Keratinocyte (primary cell): Measurements from ENCODE around the gene SAMD10. TPM values are rescaled to one million over a fixed set of nuclear protein-coding genes. Genes with fewer than 3 reads are reported as not detected.

Experiments used
- DNase-seq: peaks from one replicate; pipeline ENCODE4 v3.0.0-alpha.2; 2011; ENCODE audit warnings: low read depth, missing footprints, low spot score
- FAIRE-seq: peaks from 2 replicates; lab custom pipeline; 2011; peaks lifted over from hg19 to GRCh38; lab: Jason Lieb, UNC
- H2AFZ ChIP-seq: 2 replicates; pipeline ENCODE4 v1.6.0; 2012; ENCODE audit warnings: low read length, control low read depth, inconsistent platforms; ENCODE audit not compliant: control insufficient read depth
- H3K27ac ChIP-seq: 2 replicates; pipeline ENCODE4 v1.5.1; 2011; ENCODE audit warnings: low read length; ENCODE audit not compliant: control insufficient read depth, insufficient read depth
- H3K27me3 ChIP-seq: 3 replicates; pipeline ENCODE4 v1.6.0; 2011; ENCODE audit warnings: low read length; ENCODE audit not compliant: control insufficient read depth, insufficient read depth; ENCODE audit errors: extremely low read depth
- H3K36me3 ChIP-seq, 2 experiments: 2 replicates in 1 of 2; 3 replicates in 1 of 2; pipeline ENCODE4 v1.5.1; 2011; ENCODE audit warnings: low read length in 2 of 2, mild to moderate bottlenecking in 1 of 2; ENCODE audit not compliant: control insufficient read depth in 2 of 2, insufficient read depth in 2 of 2; ENCODE audit errors: extremely low read depth in 1 of 2
- H3K4me1 ChIP-seq: 3 replicates; pipeline ENCODE4 v1.5.1; 2011; ENCODE audit warnings: low read length; ENCODE audit not compliant: control insufficient read depth, insufficient read depth; ENCODE audit errors: extremely low read depth
- H3K4me2 ChIP-seq: 3 replicates; pipeline ENCODE4 v1.6.0; 2011; ENCODE audit warnings: low read depth, low read length; ENCODE audit not compliant: control insufficient read depth, insufficient read depth; ENCODE audit errors: extremely low read depth
- H3K4me3 ChIP-seq, 3 experiments: fragments of 200-600 bp in 1 of 3; sonication (generic) in 1 of 3; 2 replicates in 2 of 3; 3 replicates in 1 of 3; pipeline ENCODE4 v1.5.1; 2011 to 2016; ENCODE audit warnings: low read length in 3 of 3, mild to moderate bottlenecking in 3 of 3, control low read depth in 2 of 3, inconsistent platforms in 1 of 3, low read depth in 1 of 3, mixed read lengths in 1 of 3, mixed run types in 1 of 3, moderate library complexity in 1 of 3; ENCODE audit not compliant: control insufficient read depth in 2 of 3, insufficient read depth in 2 of 3; ENCODE audit errors: extremely low read depth in 1 of 3
- H3K79me2 ChIP-seq: 2 replicates; pipeline ENCODE4 v1.6.0; 2012; ENCODE audit warnings: low read length; ENCODE audit not compliant: control insufficient read depth, insufficient read depth
- H3K9ac ChIP-seq: 3 replicates; pipeline ENCODE4 v1.6.0; 2011; ENCODE audit warnings: low read length; ENCODE audit not compliant: control insufficient read depth, insufficient read depth; ENCODE audit errors: extremely low read depth
- H3K9me1 ChIP-seq: 3 replicates; pipeline ENCODE4 v1.6.0; 2011; ENCODE audit warnings: low read length; ENCODE audit not compliant: control insufficient read depth, insufficient read depth; ENCODE audit errors: extremely low read depth
- H3K9me3 ChIP-seq: 2 replicates; pipeline ENCODE4 v1.5.1; 2012; ENCODE audit warnings: low read depth, low read length; ENCODE audit not compliant: control insufficient read depth
- H4K20me1 ChIP-seq: 3 replicates; pipeline ENCODE4 v1.6.0; 2011; ENCODE audit warnings: low read length; ENCODE audit not compliant: control insufficient read depth, insufficient read depth; ENCODE audit errors: extremely low read depth
- EZH2 ChIP-seq: IDR thresholded peaks from one replicate; pipeline ENCODE4 v1.6.1; 2012; ENCODE audit warnings: inconsistent platforms, mild to moderate bottlenecking, low read length, moderate library complexity
- dilution Hi-C: fragments of 300-500 bp; cut with MboI; formaldehyde crosslinking; loops from one replicate; pipeline ENCODE4 v1.7.0; 2020; ENCODE audit warnings: low sequenced_read_pairs; ENCODE audit not compliant: extremely low pct_ligation_motif_present
- polyA plus RNA-seq, 5 experiments: library from polyadenylated mRNA; depleted of rRNA in 3 of 5; stranded (reverse) in 3 of 5; stranded (forward) in 1 of 5; unstranded in 1 of 5; fragments of >200 nt; gene quantifications; 1 replicate in 1 of 5; 2 replicates in 3 of 5; 3 replicates in 1 of 5; pipeline versions ENCODE4 v1.2.1 to v1.2.3, GENCODE V29; 2011 to 2012; ENCODE audit warnings: missing spikeins in 2 of 5, low read depth in 1 of 5, low replicate concordance in 1 of 5
- TF ChIP-seq, protein P1 (sequence below), 3 experiments: IDR thresholded peaks in 1 of 3; conservative IDR thresholded peaks in 1 of 3; optimal IDR thresholded peaks in 1 of 3; 2 replicates in 2 of 3; 3 replicates in 1 of 3; pipeline versions ENCODE3 to v1.5.1; 2011; ENCODE audit warnings: low read length in 3 of 3, mild to moderate bottlenecking in 3 of 3, moderate library complexity in 2 of 3, control low read depth in 1 of 3, inconsistent platforms in 1 of 3; ENCODE audit not compliant: insufficient read depth in 2 of 3; ENCODE audit errors: extremely low read depth in 1 of 3

SAMD10 gene
- polyA plus RNA-seq, 1 donor (not counting 4 experiments of a cell fraction or from before 2014, with no cell fraction given) = 0.45 TPM

DNA sequence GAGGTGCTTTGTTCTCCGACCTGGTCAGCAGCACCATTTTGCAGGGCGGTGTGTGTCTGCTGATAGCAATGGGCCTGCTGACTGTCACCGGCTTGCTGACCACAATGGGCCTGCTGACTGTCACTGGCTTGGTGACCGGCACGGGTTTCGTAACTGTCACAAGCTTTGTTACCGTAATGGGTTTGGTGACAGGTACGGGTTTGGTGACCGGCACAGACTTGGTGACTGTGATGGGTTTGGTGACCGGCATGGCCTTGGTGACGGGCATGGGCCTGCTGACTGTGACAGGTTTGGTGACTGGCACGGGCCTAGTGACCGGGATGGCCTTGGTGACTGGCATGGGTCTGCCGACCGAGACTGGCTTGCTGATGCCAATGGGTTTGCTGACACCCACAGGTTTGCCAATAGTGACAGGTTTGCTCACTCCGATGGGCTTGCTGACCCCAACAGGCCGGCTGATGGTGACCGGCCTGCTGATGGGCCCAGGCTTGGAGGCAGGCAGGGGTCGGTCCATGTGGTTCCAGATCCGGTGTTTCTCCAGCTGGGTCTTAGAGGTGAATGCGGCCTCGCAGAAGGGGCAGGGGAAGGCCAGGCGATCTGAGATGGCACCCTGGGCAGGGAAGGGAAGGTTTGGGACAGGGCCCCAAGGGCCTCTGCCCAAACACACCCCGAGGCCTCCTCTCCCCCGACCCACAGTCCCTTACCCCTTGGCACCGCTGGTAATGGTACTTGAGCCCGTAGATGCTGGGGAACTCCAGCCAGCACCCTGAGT, 13.1 kb downstream of the SAMD10 start:
- Histone ChIP-seq H3K27me3 (peaks cover 4% of the 10 kb centered on the region), H3K9ac (no peak overlapping the region), H2AFZ (no peak overlapping the region), H3K9me1 (no peaks in the 10 kb centered on the region), H4K20me1 (no peaks in the 10 kb centered on the region), H3K4me3 (no peak overlapping the region), H3K4me2 (no peak overlapping the region), H3K4me1 (peaks cover 5% of the 10 kb centered on the region), H3K79me2 (peaks cover 12% of the 10 kb centered on the region), H3K27ac (no peak overlapping the region), H3K36me3 (peaks cover 22 to 33% of the 10 kb centered on the region in 2 experiments), H3K9me3 (peaks cover 4% of the 10 kb centered on the region)
- FAIRE-seq = no peak
- dilution Hi-C loops = no loop called here
- TF ChIP-seq, protein P1, sequence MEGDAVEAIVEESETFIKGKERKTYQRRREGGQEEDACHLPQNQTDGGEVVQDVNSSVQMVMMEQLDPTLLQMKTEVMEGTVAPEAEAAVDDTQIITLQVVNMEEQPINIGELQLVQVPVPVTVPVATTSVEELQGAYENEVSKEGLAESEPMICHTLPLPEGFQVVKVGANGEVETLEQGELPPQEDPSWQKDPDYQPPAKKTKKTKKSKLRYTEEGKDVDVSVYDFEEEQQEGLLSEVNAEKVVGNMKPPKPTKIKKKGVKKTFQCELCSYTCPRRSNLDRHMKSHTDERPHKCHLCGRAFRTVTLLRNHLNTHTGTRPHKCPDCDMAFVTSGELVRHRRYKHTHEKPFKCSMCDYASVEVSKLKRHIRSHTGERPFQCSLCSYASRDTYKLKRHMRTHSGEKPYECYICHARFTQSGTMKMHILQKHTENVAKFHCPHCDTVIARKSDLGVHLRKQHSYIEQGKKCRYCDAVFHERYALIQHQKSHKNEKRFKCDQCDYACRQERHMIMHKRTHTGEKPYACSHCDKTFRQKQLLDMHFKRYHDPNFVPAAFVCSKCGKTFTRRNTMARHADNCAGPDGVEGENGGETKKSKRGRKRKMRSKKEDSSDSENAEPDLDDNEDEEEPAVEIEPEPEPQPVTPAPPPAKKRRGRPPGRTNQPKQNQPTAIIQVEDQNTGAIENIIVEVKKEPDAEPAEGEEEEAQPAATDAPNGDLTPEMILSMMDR (optimal IDR thresholded peaks at IDR 0.05 in 1 of 3, IDR thresholded peaks at IDR 0.05 in 1 of 3, conservative IDR thresholded peaks at IDR 0.05 in 1 of 3; ENCODE audit: extremely low read depth in 1 of 3, insufficient read depth in 2 of 3, low read length in 3 of 3) = no peak
- TF ChIP-seq EZH2 = no peak
- no peak for DNase-seq

DNA sequence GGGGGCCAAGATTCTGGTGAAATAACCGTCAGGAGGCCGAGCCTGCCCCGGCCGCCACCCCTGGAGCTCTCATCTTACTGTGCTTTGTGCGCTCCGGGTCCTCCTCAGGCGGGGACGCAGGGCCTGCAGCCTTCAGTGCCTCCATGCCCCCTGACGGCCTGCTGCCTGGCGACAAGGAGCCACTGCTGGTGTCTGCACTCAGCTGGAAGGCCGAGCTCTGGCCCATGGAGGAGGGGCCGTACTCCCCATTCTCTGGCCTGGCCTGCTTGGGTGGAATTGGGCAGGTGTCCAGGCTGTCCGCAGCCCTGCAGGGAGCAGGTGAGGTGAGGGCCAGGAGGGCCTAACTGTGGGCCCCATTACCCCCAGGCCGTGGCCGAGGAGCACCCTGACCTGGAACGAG, 15.0 kb downstream of the SAMD10 start:
- TF ChIP-seq EZH2 = no peak
- TF ChIP-seq, protein P1 (optimal IDR thresholded peaks at IDR 0.05 in 1 of 3, IDR thresholded peaks at IDR 0.05 in 1 of 3, conservative IDR thresholded peaks at IDR 0.05 in 1 of 3; ENCODE audit: extremely low read depth in 1 of 3, insufficient read depth in 2 of 3, low read length in 3 of 3) = no peak
- FAIRE-seq (no peak), DNase-seq (no peak)
- Histone ChIP-seq H3K36me3 (peaks cover 27 to 34% of the 10 kb centered on the region in 2 experiments), H4K20me1 (no peaks in the 10 kb centered on the region), H3K27ac (no peak overlapping the region), H3K27me3 (no peaks in the 10 kb centered on the region), H3K9ac (no peak overlapping the region), H3K4me1 (peaks cover 5% of the 10 kb centered on the region), H2AFZ (no peak overlapping the region), H3K9me3 (peaks cover 4% of the 10 kb centered on the region), H3K4me2 (no peak overlapping the region), H3K9me1 (no peaks in the 10 kb centered on the region), H3K79me2 (peaks cover 12% of the 10 kb centered on the region), H3K4me3 (no peak overlapping the region)
- dilution Hi-C loops = no loop called here
